ENCODE results near the gene CCDC15. TPM values are rescaled to one million over a fixed set of nuclear protein-coding genes. Genes with fewer than 3 reads are reported as not detected.

CCDC15 gene
- total RNA-seq, 1 donor, result 2.2 TPM

DNA sequence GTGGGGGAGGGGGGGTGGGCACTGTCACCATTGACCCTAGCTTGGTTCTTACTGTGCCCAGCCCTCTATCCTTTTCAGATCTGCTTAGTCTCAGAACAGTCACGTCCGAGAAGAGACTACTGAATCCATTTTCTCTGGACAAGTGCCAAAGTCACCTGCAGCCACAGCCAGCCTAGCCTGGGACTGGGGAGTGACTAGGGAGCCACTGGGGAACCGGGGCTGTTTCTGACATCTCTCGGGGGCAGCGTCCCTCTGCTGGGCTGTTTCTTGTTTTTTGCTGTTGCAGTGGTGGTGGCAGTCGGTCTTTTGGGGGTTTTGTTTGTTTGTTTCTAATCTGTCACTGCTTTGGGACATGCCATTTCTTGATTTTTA is 117.8 kb downstream of the CCDC15 start:
- DNase-seq (ENCODE audit: insufficient read length, low spot score, missing footprints), result no peak
- Histone ChIP-seq H3K4me3 (ENCODE audit: insufficient read depth, low read length) (no peak overlapping the region), H3K36me3 (ENCODE audit: insufficient read depth, low read length) (no peaks in the 10 kb centered on the region), H4K20me1 (ENCODE audit: insufficient read depth, low read length) (no peaks in the 10 kb centered on the region), H3K4me2 (ENCODE audit: insufficient read depth, low read length) (no peak overlapping the region), H3K4me1 (ENCODE audit: insufficient read depth, low read length) (peaks cover 10% of the 10 kb centered on the region), H2AFZ (ENCODE audit: low read length) (no peak overlapping the region), H3K27ac (ENCODE audit: low read depth, low read length) (no peak overlapping the region), H3K27me3 (ENCODE audit: insufficient read depth, low read length) (no peaks in the 10 kb centered on the region), H3K9me3 (ENCODE audit: low read depth, low read length) (no peaks in the 10 kb centered on the region), H3K79me2 (ENCODE audit: insufficient read depth, low read length) (no peaks in the 10 kb centered on the region)
- TF ChIP-seq CTCF (IDR thresholded peaks at IDR 0.05; ENCODE audit: extremely low read depth, low read depth, low read length), result no peak

DNA sequence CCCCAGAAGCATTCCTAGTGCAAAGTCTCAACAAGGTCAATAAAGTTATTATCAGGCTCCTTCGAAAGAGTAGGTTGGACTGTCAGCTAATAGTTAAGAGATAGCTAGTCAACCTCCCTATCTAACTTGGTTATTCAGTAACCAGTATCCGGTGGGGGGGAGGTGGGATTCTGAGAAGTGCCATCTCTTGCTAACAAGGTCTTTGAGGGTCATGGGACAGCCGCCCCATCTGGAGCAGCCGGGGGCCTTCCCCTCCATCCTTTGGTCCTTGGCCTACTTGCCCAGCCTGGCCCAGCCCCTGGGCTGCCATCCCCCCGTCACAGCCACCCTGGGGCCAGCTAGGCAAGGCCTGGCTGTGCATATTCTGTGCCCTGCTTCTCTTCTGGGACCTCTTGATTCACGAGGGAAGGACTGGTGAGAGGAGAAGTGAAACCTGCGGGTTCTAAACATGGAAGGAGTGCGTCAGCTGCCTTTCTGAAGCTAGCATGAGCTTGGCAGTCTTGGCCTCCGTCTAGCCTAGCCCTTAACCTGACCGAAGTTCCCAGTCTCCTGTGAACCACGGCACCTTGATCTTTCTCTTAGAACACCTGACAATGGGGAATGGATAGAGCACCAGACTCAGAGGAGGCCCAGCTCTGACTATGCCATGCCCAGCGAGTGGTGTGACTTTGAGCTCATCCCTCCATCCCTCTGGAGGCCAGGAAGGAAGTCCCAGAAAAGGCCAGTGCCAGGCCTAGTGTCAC is 118.4 kb downstream of the CCDC15 start:
- TF ChIP-seq CTCF (IDR thresholded peaks at IDR 0.05; ENCODE audit: extremely low read depth, low read depth, low read length), result no peak
- Histone ChIP-seq H2AFZ (ENCODE audit: low read length) (no peak overlapping the region), H3K4me3 (ENCODE audit: insufficient read depth, low read length) (no peak overlapping the region), H3K36me3 (ENCODE audit: insufficient read depth, low read length) (no peaks in the 10 kb centered on the region), H3K4me2 (ENCODE audit: insufficient read depth, low read length) (no peak overlapping the region), H3K27ac (ENCODE audit: low read depth, low read length) (no peak overlapping the region), H3K4me1 (ENCODE audit: insufficient read depth, low read length) (peaks cover 10% of the 10 kb centered on the region), H3K79me2 (ENCODE audit: insufficient read depth, low read length) (no peaks in the 10 kb centered on the region), H3K27me3 (ENCODE audit: insufficient read depth, low read length) (no peaks in the 10 kb centered on the region), H3K9me3 (ENCODE audit: low read depth, low read length) (no peaks in the 10 kb centered on the region), H4K20me1 (ENCODE audit: insufficient read depth, low read length) (no peaks in the 10 kb centered on the region)
- no peak for DNase-seq (ENCODE audit: insufficient read length, low spot score, missing footprints)

GRCh38 chr11:125072961-125073590 is 119.1 kb downstream of the CCDC15 start:
- TF ChIP-seq CTCF (IDR thresholded peaks at IDR 0.05; ENCODE audit: extremely low read depth, low read depth, low read length), result no peak
- no peaks in the 10 kb centered on the region for H3K79me2 ChIP-seq (ENCODE audit: insufficient read depth, low read length)
- H3K27me3 ChIP-seq (ENCODE audit: insufficient read depth, low read length), result no peaks in the 10 kb centered on the region
- H3K4me2 ChIP-seq (ENCODE audit: insufficient read depth, low read length), result no peak overlapping the region
- no peaks in the 10 kb centered on the region for H3K36me3 ChIP-seq (ENCODE audit: insufficient read depth, low read length)
- no peaks in the 10 kb centered on the region for H4K20me1 ChIP-seq (ENCODE audit: insufficient read depth, low read length)
- no peak overlapping the region for H2AFZ ChIP-seq (ENCODE audit: low read length)
- no peaks in the 10 kb centered on the region for H3K9me3 ChIP-seq (ENCODE audit: low read depth, low read length)
- no peak overlapping the region for H3K4me3 ChIP-seq (ENCODE audit: insufficient read depth, low read length)
- no peak for DNase-seq (ENCODE audit: insufficient read length, low spot score, missing footprints)
- no peak overlapping the region for H3K27ac ChIP-seq (ENCODE audit: low read depth, low read length)
- peaks cover 10% of the 10 kb centered on the region for H3K4me1 ChIP-seq (ENCODE audit: insufficient read depth, low read length)

DNA sequence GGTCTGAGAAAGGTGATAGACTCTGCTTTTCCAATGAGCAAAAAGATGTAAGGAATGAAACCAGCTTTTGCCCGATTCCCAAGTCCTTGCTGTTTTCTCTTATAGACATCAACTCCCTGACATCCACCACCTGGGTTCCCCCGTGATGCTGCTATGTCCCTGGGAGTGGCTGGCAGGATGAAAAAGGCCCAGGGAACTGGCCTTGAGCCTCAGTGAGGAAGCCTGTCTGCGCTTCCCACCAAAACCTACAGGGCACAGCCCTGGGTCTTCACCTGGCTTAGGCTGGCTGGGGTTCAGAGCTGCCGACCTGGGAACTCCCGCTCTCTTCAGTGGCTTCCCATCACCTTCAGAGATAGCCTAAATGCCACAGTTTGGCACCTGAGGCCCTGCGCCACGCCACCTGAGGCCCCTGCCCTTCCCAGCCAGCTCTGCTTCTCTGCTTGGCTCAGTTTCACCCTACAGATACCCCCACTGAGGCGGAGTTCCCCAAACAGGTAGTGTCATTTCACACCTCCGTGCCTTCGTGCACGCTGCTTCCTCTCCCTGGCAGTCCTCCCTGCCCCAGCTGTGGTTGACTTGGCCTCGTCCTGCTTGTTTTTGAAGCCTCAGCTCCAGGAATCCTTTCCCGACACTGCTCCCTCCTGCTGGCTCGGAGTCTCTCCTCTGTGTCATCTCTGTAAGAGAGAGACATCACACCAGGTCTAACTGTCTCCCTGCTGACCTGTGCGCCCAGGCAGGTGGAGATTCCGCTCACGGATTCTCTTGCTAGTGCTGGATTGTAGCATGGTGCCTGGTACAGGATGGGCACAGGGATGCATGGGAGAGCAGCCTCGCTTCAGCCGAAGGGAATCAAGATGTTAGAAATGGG is 119.8 kb downstream of the CCDC15 start:
- no peaks in the 10 kb centered on the region for H4K20me1 ChIP-seq (ENCODE audit: insufficient read depth, low read length)
- DNase-seq (ENCODE audit: insufficient read length, low spot score, missing footprints), result no peak
- H3K4me1 ChIP-seq (ENCODE audit: insufficient read depth, low read length), result peaks cover 10% of the 10 kb centered on the region
- H3K27me3 ChIP-seq (ENCODE audit: insufficient read depth, low read length), result no peaks in the 10 kb centered on the region
- H3K79me2 ChIP-seq (ENCODE audit: insufficient read depth, low read length), result no peaks in the 10 kb centered on the region
- no peak overlapping the region for H3K4me2 ChIP-seq (ENCODE audit: insufficient read depth, low read length)
- no peak for TF ChIP-seq CTCF (IDR thresholded peaks at IDR 0.05; ENCODE audit: extremely low read depth, low read depth, low read length)
- no peaks in the 10 kb centered on the region for H3K9me3 ChIP-seq (ENCODE audit: low read depth, low read length)
- no peak overlapping the region for H2AFZ ChIP-seq (ENCODE audit: low read length)
- no peak overlapping the region for H3K4me3 ChIP-seq (ENCODE audit: insufficient read depth, low read length)
- no peaks in the 10 kb centered on the region for H3K36me3 ChIP-seq (ENCODE audit: insufficient read depth, low read length)
- no peak overlapping the region for H3K27ac ChIP-seq (ENCODE audit: low read depth, low read length)
